HG02763 (cell line): ENCODE measurements around the gene CEP89.
"Not testable (repeated sequence)": the region's sequence is repeated elsewhere in the genome, so short reads cannot be mapped to it uniquely, and the experiment has no call there.

Experiments used
- ATAC-seq: cut with Tn5 transposase; IDR thresholded peaks from one replicate; pipeline ENCODE4 v1.9.1; 2021; ENCODE audit warnings: mild to moderate bottlenecking, moderate library complexity; ENCODE audit not compliant: unreplicated experiment

Gene CEP89

DNA sequence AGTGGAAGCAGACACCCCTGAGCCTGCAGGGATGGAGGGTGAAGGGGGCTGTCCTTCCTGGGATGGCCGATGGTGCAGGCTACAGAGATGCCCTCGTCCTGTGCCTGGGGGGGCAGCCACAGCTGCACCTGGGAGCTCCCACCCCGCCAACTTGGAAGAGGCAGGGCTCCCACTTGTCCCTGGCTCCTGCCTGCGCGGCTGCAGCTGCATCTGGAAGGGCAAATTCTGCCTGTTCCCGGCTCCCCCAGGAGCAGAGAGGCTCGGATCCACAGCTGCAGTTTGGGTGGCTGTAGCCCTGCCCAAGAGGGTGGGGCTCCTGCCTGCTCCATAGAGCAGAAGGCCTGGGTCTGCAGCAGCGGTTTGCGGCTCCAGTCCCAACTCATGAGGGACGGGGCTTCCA, 2.2 kb downstream of the CEP89 start:
- ATAC-seq, result no peak

DNA sequence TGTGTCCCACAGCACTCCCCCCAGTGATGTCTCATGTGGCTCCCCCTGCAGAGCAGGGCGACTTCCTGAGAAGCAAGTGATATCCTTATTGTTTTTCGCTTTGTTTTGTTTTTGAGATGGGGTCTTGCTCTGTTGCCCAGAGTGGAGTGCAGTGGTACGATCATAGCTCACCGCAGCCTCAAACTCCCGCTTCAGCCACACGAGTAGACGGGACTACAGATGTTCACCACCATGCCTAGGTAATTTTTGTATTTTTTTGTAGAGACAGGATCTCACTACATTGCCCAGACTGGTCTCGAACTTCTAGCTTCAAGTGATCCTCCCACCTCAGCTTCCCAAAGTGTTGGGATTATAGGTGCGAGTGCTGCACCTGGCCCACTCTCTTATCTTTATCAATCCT, 5.0 kb downstream of the CEP89 start:
- ATAC-seq, result no peak

DNA sequence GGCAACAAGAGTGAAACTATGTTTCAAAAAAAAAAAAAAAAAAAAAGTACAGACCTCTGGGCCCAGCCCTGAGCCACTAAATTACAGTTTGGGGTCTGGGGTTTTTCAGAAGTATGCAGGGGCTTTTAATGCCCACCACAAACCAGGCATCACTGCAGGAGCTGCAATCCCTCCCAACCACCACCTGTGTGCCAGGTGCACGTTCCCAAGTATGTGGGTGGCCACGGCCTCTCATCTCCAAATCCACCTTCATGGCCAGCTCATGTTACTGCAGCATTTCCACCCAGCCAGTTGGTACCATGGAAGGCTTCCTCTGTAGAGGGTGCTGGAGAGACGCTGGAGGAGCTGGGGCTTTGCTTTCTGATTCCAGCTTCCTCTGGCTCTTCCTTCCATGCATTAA, 26.5 kb downstream of the CEP89 start:
- ATAC-seq, result no peak

DNA sequence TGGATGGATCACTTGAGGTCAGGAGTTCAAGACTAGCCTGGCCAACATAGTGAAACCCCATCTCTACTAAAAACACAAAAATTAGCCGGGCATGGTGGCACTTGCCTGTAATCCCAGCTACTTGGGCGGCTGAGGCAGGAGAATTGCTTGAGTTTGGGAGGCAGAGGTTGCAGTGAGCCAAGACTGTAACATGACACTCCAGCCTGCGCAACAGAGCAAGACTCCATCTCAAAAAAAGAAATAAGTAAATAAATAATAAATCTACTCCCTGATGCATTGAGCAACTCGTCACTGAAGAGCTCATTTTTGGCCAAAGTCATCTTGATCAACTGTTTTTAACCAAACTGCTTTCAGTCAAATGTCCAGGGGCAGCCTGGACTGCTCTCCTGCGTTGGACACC, 30.5 kb downstream of the CEP89 start:
- ATAC-seq, result not testable (repeated sequence)

DNA sequence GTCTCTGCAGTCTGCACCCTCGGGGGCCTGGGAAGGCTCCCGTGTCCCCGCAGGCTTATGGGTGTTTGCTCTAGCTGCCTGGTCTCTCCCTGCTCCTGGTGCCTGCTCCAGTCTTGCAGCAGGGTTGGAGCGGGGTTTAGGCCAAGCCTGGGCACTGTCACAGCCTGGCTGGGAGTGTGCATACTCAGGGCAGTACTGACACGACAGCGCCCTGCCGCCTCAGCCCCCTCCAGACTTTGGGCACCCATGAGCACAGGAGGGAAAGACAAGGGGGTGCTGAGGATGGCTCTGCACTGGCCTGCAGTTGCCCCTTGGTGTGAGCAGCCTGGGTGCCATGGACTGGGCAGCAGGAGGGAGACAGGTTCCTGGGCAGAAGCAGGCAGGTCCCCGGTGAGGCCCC, 35.7 kb downstream of the CEP89 start:
- ATAC-seq, result no peak

DNA sequence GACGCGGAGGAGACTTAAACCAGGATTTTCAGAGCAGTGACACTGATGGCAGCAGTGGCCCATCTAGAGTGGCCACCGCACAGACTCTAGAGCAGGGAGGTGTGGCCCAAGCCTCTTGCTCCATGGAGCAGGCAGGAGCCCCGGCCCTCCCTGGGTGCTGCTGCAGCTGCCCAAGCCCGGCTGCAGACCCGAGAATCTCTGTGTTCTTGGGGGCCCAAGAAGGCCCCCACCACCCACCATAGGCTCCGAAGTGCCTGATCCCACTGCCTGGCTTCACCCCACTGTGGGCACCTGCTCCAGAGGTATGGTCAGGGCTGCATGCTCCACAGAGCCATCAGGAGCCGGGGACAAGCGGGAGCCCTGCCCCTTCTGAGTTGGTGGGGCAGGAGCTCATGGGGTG, 36.1 kb downstream of the CEP89 start:
- ATAC-seq, result no peak

DNA sequence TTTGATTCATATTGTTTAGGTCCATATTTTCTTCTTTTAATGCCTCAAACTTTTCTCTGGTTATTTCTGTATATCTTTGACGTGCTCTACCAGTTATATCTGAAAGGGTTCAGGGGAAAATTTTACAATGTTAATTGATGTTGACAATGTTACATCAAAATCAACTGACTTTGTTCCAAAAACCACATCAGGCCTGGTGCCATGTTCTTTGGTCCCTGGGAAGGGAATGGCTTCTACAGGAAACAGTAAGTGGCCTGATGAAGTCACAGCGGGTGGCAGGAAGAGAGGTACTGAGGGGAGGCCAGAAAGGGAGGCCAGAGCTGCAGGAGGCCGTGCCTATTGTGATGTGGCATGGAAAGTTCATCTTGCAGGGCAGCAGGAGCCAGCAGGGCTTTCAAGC, 38.2 kb downstream of the CEP89 start:
- ATAC-seq, result no peak

DNA sequence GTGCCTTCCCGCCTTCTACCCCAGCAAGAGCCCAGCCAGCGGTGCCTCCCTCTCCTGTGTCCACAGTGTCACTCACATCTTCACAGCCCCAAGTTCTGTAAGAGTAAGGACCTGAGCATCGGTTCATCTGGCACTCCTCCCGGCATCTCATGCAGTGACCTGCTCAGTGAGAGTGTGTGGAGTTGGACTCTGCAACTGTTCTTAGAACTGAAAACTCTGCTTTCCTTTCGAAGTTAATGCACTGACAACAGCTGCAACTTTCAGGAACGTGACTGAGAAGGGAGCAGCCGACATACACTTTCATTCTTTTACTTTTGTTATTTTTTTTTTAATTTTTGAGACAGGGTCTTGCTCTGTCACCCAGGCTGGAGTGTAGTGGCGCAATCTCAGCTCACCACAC, 41.2 kb downstream of the CEP89 start:
- no peak for ATAC-seq

DNA sequence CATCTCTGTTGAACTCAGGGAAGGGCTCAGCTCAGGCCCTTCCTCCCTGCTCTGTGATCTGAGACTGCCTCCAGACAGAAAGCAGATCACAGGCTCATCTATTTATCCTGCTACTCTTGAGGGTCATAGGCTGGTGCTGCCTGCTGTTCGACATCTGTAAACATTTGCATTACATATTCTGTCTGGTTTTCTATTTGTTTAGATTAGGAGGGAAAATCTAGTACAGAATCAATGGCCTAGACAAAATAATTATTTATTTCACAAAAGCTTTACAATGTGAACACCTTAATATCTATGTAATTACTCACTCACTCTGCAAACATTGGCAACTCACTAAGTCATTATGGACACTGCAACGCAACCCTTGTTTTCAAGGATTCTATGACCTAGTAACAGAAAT, 43.0 kb downstream of the CEP89 start:
- no peak for ATAC-seq

DNA sequence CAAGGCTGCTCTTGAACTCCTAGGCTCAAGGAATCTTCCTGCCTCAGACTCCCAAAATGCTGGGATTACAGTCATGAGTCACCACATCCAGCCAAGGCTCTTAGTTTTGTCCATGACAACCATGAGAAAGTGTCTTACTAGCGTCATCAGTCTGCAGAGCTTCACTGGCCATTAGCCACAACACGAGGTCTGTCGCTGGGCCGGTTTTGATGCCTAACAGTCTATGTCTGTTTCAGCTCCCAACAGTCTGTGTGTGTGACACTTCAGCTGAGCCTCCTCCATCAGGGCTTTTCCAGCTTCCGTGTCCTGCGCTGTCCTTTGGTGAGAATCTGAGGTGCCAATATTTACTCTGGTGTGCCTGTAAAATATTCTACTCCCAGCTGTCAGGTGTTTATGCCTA, 47.6 kb downstream of the CEP89 start:
- ATAC-seq, result no peak

DNA sequence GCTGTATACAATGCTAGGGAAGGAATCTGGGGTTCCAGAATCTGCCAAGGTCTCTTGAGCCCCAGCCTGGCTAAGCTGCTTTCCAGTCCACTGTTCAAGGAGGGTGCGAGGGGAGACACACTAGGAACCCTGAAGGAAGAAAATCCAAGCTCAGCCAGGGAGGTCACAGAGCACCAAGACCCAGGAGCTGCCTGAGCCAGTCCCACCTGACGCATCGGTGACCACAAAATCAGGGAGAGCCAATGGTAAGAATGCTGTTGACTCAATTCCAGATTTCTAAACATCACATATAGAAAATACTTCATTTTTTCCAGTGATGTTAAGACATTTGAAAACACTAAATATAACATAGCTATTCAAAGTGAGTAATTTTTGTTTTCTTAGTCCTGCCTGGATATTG, 50.1 kb downstream of the CEP89 start:
- no peak for ATAC-seq

DNA sequence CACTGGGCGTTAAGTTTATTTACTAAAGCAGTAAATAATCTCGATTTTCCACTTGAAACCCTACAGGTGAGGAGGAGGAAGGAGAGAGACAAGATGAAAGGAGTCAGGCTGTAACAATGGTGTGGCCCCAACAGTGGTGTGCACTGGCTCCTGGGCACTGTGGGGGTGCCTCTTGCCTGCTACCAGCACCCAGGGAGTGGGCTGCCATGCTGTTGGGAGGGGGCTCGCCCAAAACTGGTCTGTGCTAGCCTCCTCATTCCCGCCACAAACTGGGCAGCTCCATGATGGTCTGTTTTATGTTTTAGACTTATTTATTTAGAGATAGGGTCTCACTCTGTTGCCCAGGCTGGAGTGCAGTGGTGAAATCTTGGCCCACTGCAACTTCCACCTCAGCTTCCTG, 52.4 kb downstream of the CEP89 start:
- ATAC-seq, result no peak

DNA sequence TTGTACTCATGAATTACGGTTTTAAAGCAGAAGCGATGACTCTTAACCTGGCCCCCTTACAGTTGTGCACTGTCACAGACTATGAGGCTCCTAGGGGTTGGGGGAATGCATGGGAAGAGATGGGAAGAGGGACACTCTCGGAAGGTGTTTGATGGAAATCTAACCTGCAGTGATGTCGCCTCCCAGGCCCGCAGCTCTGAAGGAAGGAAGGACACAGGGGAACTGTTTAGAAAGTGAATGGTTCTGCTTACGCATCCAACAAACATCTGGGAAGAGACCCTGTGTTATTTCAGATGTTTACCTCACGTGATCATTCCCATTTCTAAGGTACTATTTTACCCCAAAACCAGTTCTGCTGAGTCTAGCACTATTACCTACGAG, 54.2 kb downstream of the CEP89 start:
- ATAC-seq, result no peak

DNA sequence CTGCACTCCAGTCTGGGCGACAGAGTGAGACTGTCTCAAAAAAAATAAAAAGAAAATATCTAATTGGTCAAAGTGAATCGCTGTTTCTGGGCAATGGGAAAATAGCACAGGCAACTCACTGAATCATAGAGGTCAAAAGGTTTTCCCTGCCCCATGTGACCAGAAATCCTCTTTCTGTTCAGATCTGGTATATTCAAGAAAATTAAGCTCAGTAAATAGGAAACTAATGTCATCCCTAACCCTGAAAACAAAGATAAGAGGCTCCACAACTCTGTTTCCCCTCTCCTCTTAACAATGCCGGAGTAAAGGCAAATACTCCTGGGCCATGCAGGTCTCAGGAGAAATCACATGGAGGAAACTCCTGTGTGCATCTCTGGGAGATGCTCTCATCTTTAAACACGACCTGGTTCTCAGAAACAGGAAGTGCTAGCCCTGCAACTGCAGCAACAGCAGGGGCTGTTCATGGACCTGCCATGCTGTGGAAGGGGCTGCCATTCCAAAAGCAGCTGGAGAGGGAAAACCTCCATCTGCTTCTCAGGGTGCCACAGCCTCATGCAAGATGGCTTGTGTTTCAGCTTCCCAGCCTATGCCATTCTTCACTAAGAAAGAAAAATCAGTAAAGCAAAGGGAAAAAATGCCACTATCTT, 54.7 kb downstream of the CEP89 start:
- ATAC-seq, result no peak

DNA sequence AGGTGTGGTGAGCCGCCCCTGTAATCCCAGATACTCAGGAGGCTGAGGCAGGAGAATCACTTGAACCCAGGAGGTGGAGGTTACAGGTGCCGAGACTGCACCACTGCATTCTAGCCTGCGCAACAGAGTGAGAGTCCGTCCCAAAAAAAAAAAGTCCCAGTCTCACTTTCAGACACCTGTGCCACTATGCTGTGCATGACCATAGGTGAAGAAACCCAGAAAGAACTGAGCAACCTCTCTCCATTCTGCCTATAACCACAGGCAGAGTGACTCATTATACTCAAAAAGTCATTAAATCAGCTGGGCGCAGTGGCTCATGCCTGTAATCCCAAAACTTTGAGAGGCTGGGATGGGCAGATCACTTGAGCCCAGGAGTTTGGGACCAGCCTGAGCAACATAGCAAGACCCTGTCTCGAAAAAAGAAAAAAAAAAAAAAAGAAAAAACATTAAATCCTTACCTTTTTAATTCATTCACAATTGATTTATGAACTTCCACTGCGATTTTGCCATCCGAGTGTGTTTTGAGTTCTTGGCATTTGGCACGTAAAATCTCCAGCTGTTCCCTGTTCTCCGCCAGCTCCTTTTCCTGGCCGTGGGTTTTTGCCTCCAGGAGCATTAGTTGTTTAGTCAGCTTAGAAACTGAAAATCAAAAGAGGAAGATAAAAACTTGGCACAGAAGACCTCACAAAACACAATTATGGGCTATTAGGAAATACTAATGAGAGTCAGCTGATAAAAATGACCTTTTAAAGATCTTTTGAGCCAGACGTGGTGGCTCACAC, 56.7 kb downstream of the CEP89 start:
- no peak for ATAC-seq

DNA sequence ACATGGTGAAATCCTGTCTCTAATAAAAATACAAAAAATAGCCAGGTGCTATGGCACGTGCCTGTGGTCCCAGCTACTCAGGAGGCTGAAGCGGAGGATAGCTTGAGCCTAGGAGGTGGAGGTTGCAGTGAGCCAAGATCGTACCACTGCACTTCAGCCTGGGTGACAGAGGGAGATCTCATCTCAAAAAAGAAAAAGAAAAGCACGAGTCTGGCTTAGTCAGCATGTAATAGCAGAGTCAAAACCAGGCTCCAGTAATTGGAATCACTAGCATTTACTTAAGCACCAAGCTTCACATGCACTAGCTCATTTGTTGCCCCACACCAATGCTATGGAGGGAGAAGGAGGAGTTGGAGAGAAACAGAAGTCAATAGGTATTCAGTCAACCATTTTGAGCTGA, 60.3 kb downstream of the CEP89 start:
- no peak for ATAC-seq

DNA sequence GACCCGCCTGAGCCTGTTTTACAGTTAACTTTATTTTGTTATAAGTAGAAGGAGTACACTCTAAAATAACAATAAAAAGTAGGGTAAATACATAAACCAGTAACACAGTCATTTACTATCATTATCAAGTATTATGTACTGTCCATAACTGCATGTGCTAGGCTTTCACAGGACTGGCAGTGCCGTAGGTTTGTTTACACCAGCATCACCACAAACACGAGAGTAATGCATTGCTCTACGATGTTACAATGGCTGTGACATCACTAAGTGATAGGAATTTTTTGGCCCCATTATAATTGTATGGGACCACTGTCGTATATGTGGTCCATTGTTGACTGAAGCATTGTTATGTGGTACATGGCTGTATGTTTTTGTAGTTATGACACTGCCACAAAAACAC, 60.9 kb downstream of the CEP89 start:
- ATAC-seq, result no peak

DNA sequence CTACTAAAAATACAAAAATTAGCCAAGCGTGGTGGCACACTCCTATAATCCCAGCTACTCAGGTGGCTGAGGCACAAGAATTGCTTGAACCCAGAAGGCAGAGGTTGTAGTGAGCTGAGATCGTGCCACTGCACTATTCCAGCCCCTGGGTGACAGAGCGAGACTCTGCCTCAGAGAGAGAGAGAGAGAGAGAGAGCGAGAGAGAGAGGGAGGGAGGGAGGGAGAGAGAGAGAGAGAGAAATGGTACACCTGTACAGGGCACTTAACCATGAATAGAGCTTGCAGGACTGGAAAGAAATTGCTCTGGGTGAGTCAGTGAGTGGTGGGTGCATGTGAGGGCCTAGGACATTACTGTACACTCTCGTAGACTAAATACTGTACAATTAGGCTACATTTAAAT, 61.7 kb downstream of the CEP89 start:
- ATAC-seq, result no peak

DNA sequence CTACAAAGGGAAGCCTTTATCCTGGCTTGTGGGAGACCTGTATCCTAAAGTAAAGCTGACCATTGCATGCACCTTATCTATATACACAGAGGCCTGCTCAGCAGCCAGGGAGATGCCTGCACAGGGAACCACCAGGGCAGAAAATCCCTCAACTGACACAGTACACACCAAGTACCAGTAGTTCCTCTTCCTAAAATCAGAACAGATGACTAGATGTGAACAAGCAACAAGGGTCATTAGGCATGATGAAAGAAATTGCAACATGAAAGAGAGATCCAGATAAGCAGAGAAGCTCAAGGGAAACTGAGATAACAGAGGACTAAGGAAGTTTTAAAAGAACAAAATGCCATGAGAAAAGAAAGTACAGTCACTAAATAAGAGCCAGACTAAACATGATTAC, 62.5 kb downstream of the CEP89 start:
- no peak for ATAC-seq

DNA sequence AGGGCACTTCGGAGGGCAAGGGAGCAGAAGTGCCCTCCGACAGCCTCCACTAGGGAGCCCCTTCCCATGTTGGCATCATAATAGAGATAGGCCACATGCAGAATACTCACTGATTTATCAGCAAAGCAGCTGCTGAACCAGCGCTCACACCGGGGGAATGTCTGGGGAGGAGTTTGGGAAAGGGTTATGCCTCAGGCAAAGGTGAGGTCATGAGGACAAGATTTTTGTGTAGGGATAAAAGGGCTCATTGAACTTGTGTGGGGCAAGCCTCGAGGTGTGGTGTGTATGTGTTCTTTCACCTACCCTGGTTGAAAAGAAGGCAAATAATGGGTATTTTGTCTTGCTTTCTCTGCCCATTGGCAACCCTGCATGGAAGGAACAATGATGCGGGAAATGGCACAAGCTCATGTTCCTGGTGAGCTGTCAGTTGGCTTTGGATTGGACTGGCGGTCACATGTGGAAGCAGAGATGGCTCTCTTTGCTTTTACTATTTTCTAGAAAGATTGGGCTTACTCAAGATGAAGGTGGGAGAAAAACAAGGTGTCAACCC, 63.0 kb downstream of the CEP89 start:
- no peak for ATAC-seq

DNA sequence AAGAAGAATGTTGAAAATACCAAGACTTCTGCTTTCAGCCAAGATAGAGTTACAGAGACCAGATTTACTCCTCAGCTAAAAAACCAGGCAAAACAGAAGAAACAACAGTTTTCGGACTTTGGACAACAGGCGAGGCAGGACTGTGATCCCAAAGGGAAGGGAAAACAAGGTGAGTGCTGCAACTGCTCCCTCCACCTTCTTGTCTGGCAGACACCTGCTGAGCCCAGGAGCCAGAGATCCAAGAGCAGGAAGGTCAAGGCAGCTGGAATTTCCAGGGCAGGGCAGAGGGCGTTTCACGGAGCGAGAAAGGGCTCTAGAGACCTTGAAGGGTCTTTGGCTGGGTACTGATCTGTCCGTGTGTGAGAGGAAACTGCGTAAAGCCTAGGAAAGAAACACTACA, 69.3 kb downstream of the CEP89 start:
- ATAC-seq, result no peak

DNA sequence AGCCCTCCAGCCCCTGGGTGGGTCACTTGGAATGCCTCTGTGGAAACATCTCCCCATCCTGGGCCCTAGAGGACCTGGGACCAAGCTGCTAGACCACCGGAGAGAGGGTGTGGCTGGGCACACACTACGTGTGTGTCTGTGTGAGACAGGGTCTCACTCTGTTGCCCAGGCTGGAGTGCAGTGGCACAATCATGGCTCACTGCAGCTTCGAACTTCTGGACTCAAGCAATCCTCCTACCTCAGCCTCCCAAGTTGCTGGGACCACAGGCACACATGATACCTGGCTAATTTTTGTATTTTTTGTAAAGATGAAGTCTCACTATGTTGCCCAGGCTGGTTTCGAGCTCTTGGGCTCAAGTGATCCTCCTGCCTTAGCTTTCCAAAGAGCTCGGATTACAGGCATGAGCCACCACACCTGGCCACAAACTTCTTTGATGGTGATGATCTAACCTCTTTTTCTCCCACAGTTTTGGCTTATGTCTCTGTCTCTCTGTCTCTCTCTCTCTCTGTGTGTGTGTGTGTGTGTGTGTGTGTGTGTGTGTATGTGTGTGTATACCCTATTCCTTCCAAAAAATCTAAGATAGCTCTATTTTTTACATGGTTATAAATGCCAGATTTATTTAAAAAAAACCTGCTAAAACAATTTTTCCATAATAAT, 70.1 kb downstream of the CEP89 start:
- ATAC-seq, result no peak
